ENCODE results near the gene PTH2.
A peak's percentile ranks its signal among the peaks of the same experiment; 100 is the strongest.
"Not testable (repeated sequence)": the region's sequence is repeated elsewhere in the genome, so short reads cannot be mapped to it uniquely, and the experiment has no call there.

PTH2 gene

GRCh38 chr19:49447485-49448431, 24.5 kb upstream of the PTH2 start:
- DNase-seq (ENCODE audit: low spot score) = no peak

GRCh38 chr19:49445997-49446396, 22.8 kb upstream of the PTH2 start:
- no peak for DNase-seq (ENCODE audit: low spot score)

- not testable (repeated sequence) for DNase-seq (ENCODE audit: low spot score)
Measured at GRCh38 chr19:49444100-49444700, 21.0 kb upstream of the PTH2 start.

- DNase-seq (ENCODE audit: low spot score) = peak; percentile 96
Measured at GRCh38 chr19:49443366-49444099, 20.3 kb upstream of the PTH2 start.

DNA sequence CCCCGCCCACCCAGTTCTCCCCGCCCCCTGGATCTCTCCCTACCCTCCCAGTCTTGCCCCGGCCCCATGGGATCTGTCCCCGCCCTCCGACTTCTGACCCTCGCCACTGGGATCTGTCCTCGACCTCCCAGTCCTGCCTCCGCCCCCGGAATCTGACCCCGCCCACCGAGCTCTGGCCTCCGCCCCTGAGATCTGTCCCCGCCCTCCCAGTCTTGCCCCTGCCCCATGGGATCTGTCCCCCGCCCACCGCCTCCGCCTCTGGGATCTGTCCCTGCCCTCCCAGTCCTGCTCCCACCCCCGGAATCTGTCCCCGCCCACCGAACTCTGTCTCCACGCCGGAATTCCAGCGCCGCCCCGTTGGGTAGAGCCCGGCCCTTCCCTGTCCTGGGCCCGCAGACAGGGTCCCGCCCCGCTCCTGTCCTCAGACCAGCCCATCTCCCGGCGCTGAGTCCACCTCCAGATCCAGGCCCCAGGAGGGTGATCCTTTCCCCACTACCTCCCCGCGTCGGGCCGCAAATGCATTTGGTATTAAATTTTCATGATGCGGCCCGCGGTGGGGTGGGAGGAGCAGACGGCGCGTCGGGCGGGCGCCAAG, 19.6 kb upstream of the PTH2 start:
- DNase-seq (ENCODE audit: low spot score) = peak; percentile 98

GRCh38 chr19:49442354-49442753, 19.1 kb upstream of the PTH2 start:
- DNase-seq (ENCODE audit: low spot score) = no peak

- no peak for DNase-seq (ENCODE audit: low spot score)
Measured at GRCh38 chr19:49441960-49442350, 18.7 kb upstream of the PTH2 start.

DNA sequence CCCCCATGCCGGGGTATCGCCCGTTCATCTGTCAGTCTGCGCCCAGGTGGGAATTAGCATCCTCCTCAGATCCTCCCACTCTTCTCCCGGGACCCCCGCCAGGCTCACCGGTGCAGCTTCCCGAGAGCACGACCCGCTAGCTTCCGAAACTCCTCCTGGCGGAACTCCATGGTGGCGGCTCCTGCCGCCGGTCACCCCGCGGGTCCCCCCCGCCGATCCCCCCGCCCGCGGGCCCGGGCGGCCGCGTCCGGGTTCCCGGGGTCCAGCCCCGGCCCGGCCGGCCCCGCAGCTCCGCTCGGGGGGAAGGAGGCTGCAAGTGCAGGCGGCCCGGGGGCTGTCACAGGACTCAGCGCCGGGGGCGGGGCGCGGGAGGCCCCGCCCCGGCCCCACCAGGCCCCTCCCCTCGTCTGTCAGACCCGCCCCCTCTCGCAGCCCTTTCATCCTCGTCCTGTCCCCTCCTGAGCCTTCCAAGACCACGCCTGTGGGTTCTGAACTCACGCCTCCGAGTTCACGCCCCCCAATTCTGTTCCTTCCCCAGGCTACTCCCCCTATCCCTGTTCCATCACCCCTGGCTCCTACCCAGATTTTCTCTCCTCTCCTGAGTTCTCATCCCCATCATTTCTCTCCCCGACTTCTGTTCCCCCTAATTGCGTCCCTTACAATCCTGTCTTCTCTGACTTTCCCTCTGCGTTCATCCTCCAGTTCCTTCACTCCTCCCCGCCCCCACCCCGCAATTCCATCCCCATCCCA, 18.1 kb upstream of the PTH2 start, which contains the start of gene SLC17A7:
SLC17A7 (minus strand) TSS at position 318 of the 750 bp plus-strand sequence; CDS start at position 170, 148 bp downstream.
- peak; percentile 85 for DNase-seq (ENCODE audit: low spot score)

DNA sequence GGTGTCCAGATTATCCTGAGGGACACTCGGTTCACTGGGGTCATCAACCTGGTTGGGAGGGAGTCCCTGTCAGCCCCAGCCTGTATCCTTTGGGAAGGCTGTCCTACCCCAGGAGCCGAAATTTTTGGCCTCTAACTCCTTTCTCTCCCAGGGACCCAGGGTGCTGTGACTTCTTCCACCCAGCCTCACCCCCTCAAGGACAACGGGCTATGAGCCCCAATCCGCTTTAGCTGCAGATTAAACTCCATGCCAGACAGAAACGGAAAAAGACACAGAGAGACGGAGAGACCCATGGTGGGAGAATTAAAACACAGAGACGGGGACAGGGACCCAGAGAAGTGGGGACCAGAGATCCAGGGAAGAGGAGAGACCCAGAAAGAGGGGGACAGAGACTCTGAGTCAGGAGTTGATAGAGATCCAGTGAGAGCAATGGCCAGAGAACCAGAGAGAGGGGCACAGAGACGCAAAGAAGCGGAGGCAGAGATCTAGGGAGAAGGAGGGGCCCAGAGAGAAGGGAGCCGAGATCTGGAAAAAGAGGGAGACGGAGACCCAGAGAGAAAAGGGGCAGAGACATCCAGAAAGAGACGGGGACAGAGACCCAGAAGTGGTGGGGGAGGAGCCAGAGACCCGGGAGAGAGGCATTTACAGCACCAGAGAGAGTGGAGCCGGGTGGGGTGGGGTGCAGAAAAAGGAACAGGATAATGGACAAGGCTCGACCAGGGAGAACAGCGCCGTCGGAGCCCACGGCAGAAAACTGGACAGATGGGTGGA, 17.4 kb upstream of the PTH2 start:
- no peak for DNase-seq (ENCODE audit: low spot score)

DNA sequence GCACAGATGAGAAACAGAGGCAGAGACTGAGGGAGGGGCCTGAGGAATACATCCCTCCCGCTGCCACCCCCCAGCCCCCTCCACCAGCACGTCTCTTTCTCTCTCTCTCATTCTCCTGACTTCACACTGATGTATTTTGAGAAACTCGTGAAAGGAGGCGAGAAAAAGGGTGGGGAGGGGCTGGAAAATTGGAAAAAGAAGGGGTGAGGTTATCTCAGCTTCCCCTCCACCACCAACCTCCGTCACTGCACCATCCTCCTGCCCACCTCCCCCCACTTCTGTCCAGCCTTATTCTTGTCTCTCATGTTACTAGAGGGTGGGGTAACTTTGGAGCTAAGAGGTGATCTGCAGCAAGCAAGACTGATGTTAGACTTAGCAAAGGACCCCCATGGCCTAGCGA, 16.6 kb upstream of the PTH2 start:
- no peak for DNase-seq (ENCODE audit: low spot score)

GRCh38 chr19:49438261-49438660, 15.0 kb upstream of the PTH2 start:
- DNase-seq (ENCODE audit: low spot score) = no peak

- no peak for DNase-seq (ENCODE audit: low spot score)
Measured at GRCh38 chr19:49437231-49437630, 14.0 kb upstream of the PTH2 start.

DNA sequence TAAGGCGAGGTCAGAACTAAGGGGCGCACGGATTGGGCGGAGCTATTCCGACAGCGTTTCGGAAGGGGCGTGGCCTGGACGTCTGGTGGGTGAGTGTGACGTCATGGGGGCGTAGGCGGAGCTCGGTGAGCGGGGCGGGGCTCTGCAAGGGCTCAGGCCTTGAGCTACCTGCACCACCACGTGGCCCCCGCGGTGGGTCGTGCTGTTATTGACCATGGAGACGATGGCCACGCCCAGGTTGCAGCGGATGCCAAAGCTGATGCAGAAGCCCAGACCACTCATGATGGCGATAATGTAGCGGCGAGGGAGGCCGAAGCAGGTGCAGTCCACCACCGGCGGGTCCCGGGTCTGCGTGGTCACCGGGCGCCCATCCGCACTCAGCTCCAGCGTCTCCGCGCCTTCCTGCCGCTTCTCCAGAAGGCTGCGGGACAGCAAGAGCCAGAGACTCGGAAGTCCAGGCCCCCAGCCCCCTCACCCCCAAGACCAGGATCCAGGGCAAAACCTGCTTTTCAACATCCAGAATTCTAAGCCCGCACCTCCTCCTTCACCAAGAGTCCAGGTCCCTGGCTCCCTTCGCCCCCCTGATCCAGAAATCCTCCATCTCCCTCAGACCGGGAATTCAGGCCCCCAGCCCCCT, 13.3 kb upstream of the PTH2 start:
- DNase-seq (ENCODE audit: low spot score) = peak; percentile 85

DNA sequence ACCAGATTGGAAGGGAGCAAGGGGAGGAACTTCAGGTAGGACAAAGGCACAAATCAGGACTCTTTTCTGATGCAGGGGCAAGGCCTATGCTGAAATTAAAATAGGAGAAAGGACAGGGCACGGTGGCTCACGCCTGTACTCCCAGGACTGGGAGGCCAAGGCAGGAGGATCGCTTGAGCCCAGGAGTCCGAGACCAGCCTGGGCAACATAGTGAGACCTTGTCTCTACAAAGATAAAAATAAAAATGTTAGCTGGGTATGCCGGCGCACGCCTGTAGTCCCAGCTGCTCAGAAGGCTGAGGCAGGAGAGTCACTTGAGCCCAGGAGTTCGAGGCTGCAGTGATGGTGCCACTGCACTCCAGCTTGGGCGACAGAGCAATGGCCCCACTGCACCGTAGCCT, 12.4 kb upstream of the PTH2 start:
- DNase-seq (ENCODE audit: low spot score) = no peak

- no peak for DNase-seq (ENCODE audit: low spot score)
Measured at GRCh38 chr19:49434907-49435583, 11.8 kb upstream of the PTH2 start.

GRCh38 chr19:49433240-49433901, 10.1 kb upstream of the PTH2 start:
- no peak for DNase-seq (ENCODE audit: low spot score)

GRCh38 chr19:49432141-49433073, 9.2 kb upstream of the PTH2 start:
- DNase-seq (ENCODE audit: low spot score) = no peak

DNA sequence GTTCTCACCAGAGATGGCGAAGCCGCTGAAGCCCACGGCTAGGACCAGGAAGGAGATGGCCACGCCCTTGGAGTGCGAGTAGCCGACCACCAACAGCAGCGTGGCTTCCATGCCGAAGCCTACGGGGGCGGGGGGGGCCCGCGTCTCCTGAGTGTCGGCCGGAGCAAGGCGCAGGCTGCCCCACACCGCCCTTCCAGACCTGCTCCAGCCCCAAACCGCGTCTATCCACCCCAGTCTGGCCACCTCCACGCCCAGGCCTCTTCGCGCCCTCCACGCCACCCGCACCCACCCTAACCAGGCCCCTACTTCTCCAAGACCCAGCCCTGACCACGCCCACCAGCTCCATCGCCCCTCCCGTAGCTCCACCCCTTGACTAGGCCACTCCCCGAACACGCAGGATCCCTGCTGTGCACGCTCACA, 8.1 kb upstream of the PTH2 start:
- no peak for DNase-seq (ENCODE audit: low spot score)
